Heart right ventricle (tissue), 16 donors: ENCODE results near the gene OVOL1. TPM values are rescaled to one million over a fixed set of nuclear protein-coding genes. Genes with fewer than 3 reads are reported as not detected.

ENCODE experiments used
- ATAC-seq, 8 donors: fragments of 200-7000 bp; cut with Tn5 transposase; one replicate each; pipeline ENCODE4 v1.9.1; 2020; ENCODE audit warnings: mild to moderate bottlenecking in 8 of 8, moderate library complexity in 8 of 8, moderate number of reproducible peaks in 1 of 8
- DNase-seq, 2 donors: peaks; one replicate each; pipeline ENCODE4 v3.0.0-alpha.2; 2020
- H3K27ac ChIP-seq, 10 donors: fragments of 200-600 bp; sonication (generic) in 2 of 10; one replicate each; pipeline versions ENCODE4 v1.5.0 to v1.8.0; 2020 to 2022; ENCODE audit warnings: mild to moderate bottlenecking in 3 of 10
- H3K27me3 ChIP-seq, 7 donors: fragments of 200-600 bp; one replicate each; pipeline ENCODE4 v1.8.0; 2021 to 2022; ENCODE audit warnings: mild to moderate bottlenecking in 2 of 7
- H3K36me3 ChIP-seq, 9 donors: fragments of 200-600 bp; sonication (generic) in 1 of 9; one replicate each; pipeline versions ENCODE4 v1.5.0 to v1.8.0; 2020 to 2022; ENCODE audit warnings: mild to moderate bottlenecking in 2 of 9
- H3K4me1 ChIP-seq, 9 donors: fragments of 200-600 bp; sonication (generic) in 1 of 9; one replicate each; pipeline versions ENCODE4 v1.5.0 to v1.8.0; 2020 to 2022; ENCODE audit warnings: mild to moderate bottlenecking in 4 of 9
- H3K4me3 ChIP-seq, 10 donors: fragments of 200-600 bp; sonication (generic) in 2 of 10; one replicate each; pipeline versions ENCODE4 v1.5.0 to v1.8.0; 2020 to 2022; ENCODE audit warnings: mild to moderate bottlenecking in 7 of 10, moderate library complexity in 2 of 10
- H3K9me3 ChIP-seq, 11 donors: fragments of 200-600 bp in 10 of 11; sonication (generic) in 2 of 11; one replicate each; pipeline versions ENCODE4 v1.5.0 to v1.8.0; 2013 to 2022; ENCODE audit warnings: mild to moderate bottlenecking in 2 of 11, control low read depth in 1 of 11, moderate library complexity in 1 of 11
- WGBS, 2 donors: extraction: QIAGEN DNeasy Blood & Tissue Kit; methylation state at CpG; one replicate each; pipeline ENCODE4 v1.1.7; 2013; ENCODE audit warnings: inconsistent platforms in 1 of 2; 5-methylcytosine and 5-hydroxymethylcytosine counted together
- intact Hi-C, 10 donors: fragments of 100-400 bp; cut with DNase I; formaldehyde crosslinking; loops; one replicate each; pipeline versions ENCODE4 v1.11.1 to v1.14.2; 2022
- polyA plus RNA-seq, 2 donors: library from polyadenylated mRNA; stranded (reverse); fragments of 200-250 nt; gene quantifications; one replicate each; pipeline ENCODE4 v1.2.3, GENCODE V29; 2013
- total RNA-seq, 10 donors: library from RNA; stranded (reverse); fragmentation: NEBNext Ultra II Directional in 3 of 10; extraction: Animal tissue kit (Norgen Biotek cat#: 25700) in 3 of 10; gene quantifications; one replicate each; pipeline versions ENCODE4 v1.2.1 to v1.2.4, GENCODE V29; 2021 to 2023
- TF ChIP-seq, protein P1 (sequence below), 9 donors: fragments of 200-600 bp; sonication (generic) in 2 of 9; IDR thresholded peaks; one replicate each; pipeline versions ENCODE4 v1.5.0 to v1.8.0; 2021 to 2022; ENCODE audit warnings: antibody characterized with exemption in 9 of 9, mild to moderate bottlenecking in 5 of 9, moderate library complexity in 1 of 9
- donor health status: Arrhythmogenic right ventricular cardiomyopathy.
- donor health status: ischemic (EF 13 %, LVEDD 7.1; RV severe dilation, severe dysfunction).
- donor health status: healthy with polysubstance abuse.
- donor health status: DM: no; HTN: yes; CAD: no.
- donor health status: DM: no; HTN: no; CAD: no.
- donor health status: ischemic (EF 25% LVEDD 6.9; RV normal size, moderate dysfunction).
- donor health status: ischemic (EF 25% LVEDD 5.7; RV mildly dilated, moderate dysfunction).
- donor health status: healthy.
- donor health status: DM: yes; HTN: yes; CAD: no.
- donor health status: Ischemic cardiomyopathy.
- donor health status: ischemic (EF 35%, LVEDD 5.7; RV mildly dilated, moderate dysfunction).
- donor health status: nonischemic (EF 11% LVEDD 7.7; RV severe dilation, severe dysfunction).
- donor health status: DM: yes; HTN: yes; CAD: no.
- donor health status: PGD.
- donor health status: ischemic (EF 29% LVEDD 5.4; RV normal size, mild dysfunction).
- donor health status: nonischemic (EF 23%, LVEDD 6.1; RV moderate dilation, normal function).

Gene OVOL1
- total and polyA plus RNA-seq, 12 donors = not detected

DNA sequence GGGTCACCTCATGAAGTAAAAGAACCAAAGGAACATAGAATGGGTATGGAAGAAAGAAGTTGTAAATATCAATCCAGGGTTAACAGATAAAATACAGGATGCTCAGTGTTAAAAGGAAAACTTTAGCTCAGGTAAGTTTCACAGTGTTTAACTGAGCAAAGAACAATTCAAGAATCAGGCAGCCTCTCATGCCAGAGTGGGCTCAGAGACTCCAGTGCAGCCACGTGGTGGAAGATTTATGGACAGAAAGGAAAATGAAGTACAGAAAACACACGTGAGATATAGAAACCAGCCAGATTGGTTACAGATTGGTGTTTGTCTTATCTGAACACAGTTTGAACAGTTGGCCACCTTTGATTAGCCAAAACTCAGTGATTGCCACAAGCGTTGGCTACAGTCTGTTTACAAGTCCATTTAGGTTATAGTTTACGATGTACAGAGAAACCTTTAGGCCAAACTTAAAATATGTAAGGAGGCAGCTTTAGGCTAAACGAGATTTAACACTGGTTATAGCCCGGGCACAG lies 15.2 kb upstream of the OVOL1 start:
- Histone ChIP-seq H3K4me3 (no peak overlapping the region), H3K4me1 (peaks cover 0 to 44% (median 0%) of the 10 kb centered on the region in 9 donors), H3K27ac (no peak overlapping the region), H3K9me3 (no peaks in the 10 kb centered on the region), H3K36me3 (peaks cover 0 to 5% (median 0%) of the 10 kb centered on the region in 9 donors), H3K27me3 (no peaks in the 10 kb centered on the region)
- intact Hi-C loops = loop anchor here in 4 of 10 donors (5.0 to 10.0 kb wide), 4 partner anchors 47 to 213 kb away; partner anchors contain the start of genes KAT5 (in 1 of the 4) and RNASEH2C (in 1 of the 4)
- ATAC-seq (no peak), DNase-seq (no peak)
- TF ChIP-seq, protein P1, sequence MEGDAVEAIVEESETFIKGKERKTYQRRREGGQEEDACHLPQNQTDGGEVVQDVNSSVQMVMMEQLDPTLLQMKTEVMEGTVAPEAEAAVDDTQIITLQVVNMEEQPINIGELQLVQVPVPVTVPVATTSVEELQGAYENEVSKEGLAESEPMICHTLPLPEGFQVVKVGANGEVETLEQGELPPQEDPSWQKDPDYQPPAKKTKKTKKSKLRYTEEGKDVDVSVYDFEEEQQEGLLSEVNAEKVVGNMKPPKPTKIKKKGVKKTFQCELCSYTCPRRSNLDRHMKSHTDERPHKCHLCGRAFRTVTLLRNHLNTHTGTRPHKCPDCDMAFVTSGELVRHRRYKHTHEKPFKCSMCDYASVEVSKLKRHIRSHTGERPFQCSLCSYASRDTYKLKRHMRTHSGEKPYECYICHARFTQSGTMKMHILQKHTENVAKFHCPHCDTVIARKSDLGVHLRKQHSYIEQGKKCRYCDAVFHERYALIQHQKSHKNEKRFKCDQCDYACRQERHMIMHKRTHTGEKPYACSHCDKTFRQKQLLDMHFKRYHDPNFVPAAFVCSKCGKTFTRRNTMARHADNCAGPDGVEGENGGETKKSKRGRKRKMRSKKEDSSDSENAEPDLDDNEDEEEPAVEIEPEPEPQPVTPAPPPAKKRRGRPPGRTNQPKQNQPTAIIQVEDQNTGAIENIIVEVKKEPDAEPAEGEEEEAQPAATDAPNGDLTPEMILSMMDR (IDR thresholded peaks at IDR 0.05) = no peak
- 78 to 82% methylated on average over 6 of the region's 6 CpGs for WGBS, 2 donors

DNA sequence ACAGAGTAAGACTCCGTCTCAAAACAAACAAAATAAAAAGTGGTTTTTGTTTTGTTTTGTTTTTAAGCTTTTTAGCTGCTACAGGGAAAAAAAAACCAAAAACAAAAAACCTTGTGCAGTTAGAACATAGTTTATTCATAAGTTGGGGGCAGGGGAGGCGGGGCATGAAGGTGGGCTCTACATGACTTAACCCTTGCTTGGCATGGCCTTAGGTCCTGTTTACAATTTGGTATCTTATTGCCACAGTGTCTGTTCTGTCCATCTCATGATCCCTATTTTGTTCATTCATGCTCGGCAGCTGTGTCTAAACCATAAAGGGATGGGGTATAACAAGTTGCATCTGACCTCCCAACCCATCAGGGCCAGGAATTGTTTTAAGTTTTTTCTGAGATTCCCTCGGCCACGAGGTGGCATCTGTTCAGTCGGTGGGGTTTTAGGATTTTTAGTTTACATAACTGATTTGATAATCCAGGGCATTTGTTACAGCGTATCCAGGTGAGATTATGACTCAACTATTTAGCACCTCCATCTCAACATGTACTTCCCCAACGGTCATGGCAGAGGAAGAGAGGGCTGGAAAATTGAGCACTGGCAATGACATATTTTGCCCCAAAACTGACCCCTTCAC lies 13.0 kb upstream of the OVOL1 start:
- TF ChIP-seq, protein P1 (IDR thresholded peaks at IDR 0.05) = no peak
- no peaks in the 10 kb centered on the region for H3K9me3 ChIP-seq
- no peaks in the 10 kb centered on the region for H3K27me3 ChIP-seq
- intact Hi-C loops = loop anchor here in 4 of 10 donors (5.0 to 10.0 kb wide), 4 partner anchors 49 to 211 kb away; partner anchors contain the start of genes KAT5 (in 1 of the 4) and RNASEH2C (in 1 of the 4)
- H3K4me1 ChIP-seq = peaks cover 0 to 64% (median under 1%) of the 10 kb centered on the region in 9 donors
- ATAC-seq (no peak), DNase-seq (no peak)
- peak overlapping the region in 1 of 10 donors; percentile 96 for H3K27ac ChIP-seq
- H3K36me3 ChIP-seq = peaks cover 0 to 28% (median 12%) of the 10 kb centered on the region in 9 donors
- no peak overlapping the region for H3K4me3 ChIP-seq
- WGBS, 2 donors = 73 to 75% methylated on average over 8 of the region's 8 CpGs

DNA sequence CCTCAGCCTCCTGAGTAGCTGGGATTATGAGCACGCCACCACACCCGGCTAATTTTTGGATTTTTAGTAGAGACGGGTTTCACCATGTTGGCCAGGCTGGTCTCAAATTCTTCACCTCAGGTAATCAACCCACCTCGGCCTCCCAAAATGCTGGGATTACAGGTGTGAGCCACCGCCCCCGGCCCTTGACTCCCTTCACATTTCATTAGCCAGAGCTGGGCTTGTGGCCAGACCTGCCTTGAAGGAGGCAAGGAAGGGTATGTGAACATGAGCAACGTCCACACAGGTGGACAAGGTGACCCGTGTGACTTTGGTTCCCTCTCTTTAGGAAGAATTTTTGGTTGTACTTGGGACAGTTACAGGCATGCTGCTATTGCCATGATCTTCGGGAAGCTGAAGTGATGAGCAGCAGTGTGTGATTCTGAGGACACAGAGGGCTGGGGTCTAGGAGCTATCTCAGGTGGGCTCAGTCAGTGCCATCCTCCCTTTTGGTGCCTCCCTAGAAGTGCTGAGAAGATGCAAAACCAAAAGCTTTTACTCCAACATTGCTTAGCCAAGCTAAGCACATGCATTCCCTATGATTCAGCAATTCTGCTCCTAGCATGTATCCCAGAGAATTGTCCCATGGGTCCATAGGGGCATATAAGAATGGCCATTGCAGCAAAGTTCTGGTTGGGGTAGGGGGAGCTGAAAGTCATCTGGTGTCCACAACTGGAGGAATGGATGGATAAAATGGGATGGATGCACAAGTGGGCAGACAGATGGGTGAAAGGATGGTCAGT lies 12.1 kb upstream of the OVOL1 start:
- H3K36me3 ChIP-seq = peaks cover 0 to 32% (median 13%) of the 10 kb centered on the region in 9 donors
- TF ChIP-seq, protein P1 (IDR thresholded peaks at IDR 0.05) = no peak
- DNase-seq (no peak), ATAC-seq (no peak)
- intact Hi-C loops = loop anchor here in 5 of 10 donors (5.0 to 10.0 kb wide), 5 partner anchors 50 to 210 kb away; partner anchors contain the start of genes KAT5 (in 1 of the 5) and RNASEH2C (in 1 of the 5)
- H3K9me3 ChIP-seq = no peaks in the 10 kb centered on the region
- H3K27ac ChIP-seq = peak overlapping the region in 3 of 10 donors; percentile 5 to 96 (median 43)
- 91 to 92% methylated on average over 9 of the region's 9 CpGs for WGBS, 2 donors
- H3K4me1 ChIP-seq = peaks cover 5 to 67% (median 9%) of the 10 kb centered on the region in 9 donors
- no peaks in the 10 kb centered on the region for H3K27me3 ChIP-seq
- H3K4me3 ChIP-seq = no peak overlapping the region

DNA sequence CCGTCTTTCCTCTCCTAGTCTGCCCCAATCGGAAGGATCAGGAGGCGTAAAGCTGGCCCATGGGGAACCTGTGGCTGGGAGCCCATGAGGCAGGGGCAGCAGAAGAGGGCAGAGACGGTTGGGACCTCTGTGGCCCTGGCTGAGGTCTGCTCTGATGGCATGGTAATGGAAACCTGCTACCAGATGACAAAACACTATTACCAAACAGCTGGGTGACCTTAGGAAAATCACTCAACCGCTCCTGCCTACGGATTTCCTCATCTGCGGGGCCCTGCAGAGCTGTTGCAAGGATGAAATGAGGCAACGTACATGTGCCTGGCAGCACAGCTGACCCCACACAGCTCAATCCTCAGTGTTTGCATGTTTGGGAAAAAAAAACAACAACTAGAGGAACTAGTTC lies 10.7 kb upstream of the OVOL1 start:
- H3K4me3 ChIP-seq = no peak overlapping the region
- H3K27me3 ChIP-seq = no peaks in the 10 kb centered on the region
- H3K9me3 ChIP-seq = no peaks in the 10 kb centered on the region
- ATAC-seq (peak in 2 of 8 donors; percentile 9), DNase-seq (no peak)
- H3K36me3 ChIP-seq = peaks cover 0 to 32% (median 13%) of the 10 kb centered on the region in 9 donors
- TF ChIP-seq, protein P1 (IDR thresholded peaks at IDR 0.05) = no peak
- intact Hi-C loops = loop anchor here in 4 of 10 donors (5.0 to 10.0 kb wide), 4 partner anchors 51 to 209 kb away; partner anchors contain the start of genes KAT5 (in 1 of the 4) and RNASEH2C (in 1 of the 4)
- WGBS, 2 donors = 83 to 89% methylated on average over 8 of the region's 8 CpGs
- peaks cover 5 to 61% (median 10%) of the 10 kb centered on the region in 9 donors for H3K4me1 ChIP-seq
- peak overlapping the region in 3 of 10 donors; percentile 11 to 96 (median 48) for H3K27ac ChIP-seq
